Spleen (tissue), 11 donors: ENCODE measurements around the gene CACNA1C. TPM values are rescaled to one million over a fixed set of nuclear protein-coding genes. Genes with fewer than 3 reads are reported as not detected.

Experiments
- DNase-seq: peaks from one replicate; pipeline ENCODE4 v3.0.0-alpha.2; 2020
- H3K27ac ChIP-seq, 8 donors: fragments of 200-600 bp; sonication (generic) in 7 of 8; 1 replicate in 4 of 8; 2 replicates in 4 of 8; pipeline versions ENCODE4 v1.5.0 to v1.8.0; 2016 to 2021; ENCODE audit warnings: inconsistent platforms in 4 of 8, mild to moderate bottlenecking in 4 of 8, moderate library complexity in 1 of 8
- H3K27me3 ChIP-seq, 7 donors: fragments of 200-600 bp; sonication (generic) in 6 of 7; replicated peaks in 1 of 7; 1 replicate in 4 of 7; 2 replicates in 3 of 7; pipeline versions ENCODE4 v1.5.0 to v1.8.0; 2016 to 2021; ENCODE audit warnings: inconsistent platforms in 3 of 7, mild to moderate bottlenecking in 1 of 7
- H3K36me3 ChIP-seq, 6 donors: fragments of 200-600 bp; sonication (generic) in 5 of 6; 1 replicate in 4 of 6; 2 replicates in 2 of 6; pipeline versions ENCODE4 v1.5.0 to v1.8.0; 2016 to 2021; ENCODE audit warnings: inconsistent platforms in 2 of 6
- H3K4me1 ChIP-seq, 6 donors: fragments of 200-600 bp; sonication (generic) in 5 of 6; 1 replicate in 3 of 6; 2 replicates in 3 of 6; pipeline versions ENCODE4 v1.5.0 to v1.8.0; 2016 to 2021; ENCODE audit warnings: inconsistent platforms in 3 of 6
- H3K4me3 ChIP-seq, 8 donors: fragments of 200-600 bp; sonication (generic) in 7 of 8; 1 replicate in 4 of 8; 2 replicates in 4 of 8; pipeline versions ENCODE4 v1.5.0 to v1.8.0; 2016 to 2021; ENCODE audit warnings: inconsistent platforms in 4 of 8, mild to moderate bottlenecking in 4 of 8, moderate library complexity in 2 of 8
- H3K9me3 ChIP-seq, 8 donors: fragments of 200-600 bp; sonication (generic) in 7 of 8; 1 replicate in 4 of 8; 2 replicates in 4 of 8; pipeline versions ENCODE4 v1.5.0 to v1.8.0; 2016 to 2021; ENCODE audit warnings: inconsistent platforms in 4 of 8
- POLR2A ChIP-seq, 3 donors: fragments of 450-650 bp; IDR thresholded peaks; one replicate each; pipeline ENCODE4 v1.5.1; 2017; ENCODE audit warnings: antibody characterized with exemption in 3 of 3, mild to moderate bottlenecking in 1 of 3
- POLR2AphosphoS5 ChIP-seq, 3 donors: sonication (generic); formaldehyde crosslinking; IDR thresholded peaks; one replicate each; pipeline ENCODE4 v1.5.1; 2017; ENCODE audit warnings: antibody characterized with exemption in 3 of 3
- WGBS, 5 donors: extraction: QIAGEN DNeasy Blood & Tissue Kit in 3 of 5; methylation state at CpG; one replicate each; pipeline versions ENCODE4 v1.1.5 to v1.1.7; 2013 to 2018; 5-methylcytosine and 5-hydroxymethylcytosine counted together
- intact Hi-C: fragments of 100-400 bp; cut with DNase I; formaldehyde crosslinking; loops from one replicate; pipeline ENCODE4 v1.15.0; 2023; ENCODE audit warnings: low total_unique reads
- polyA plus RNA-seq, 3 donors: library from polyadenylated mRNA; stranded (reverse); fragments of 200-250 nt; gene quantifications; one replicate each; pipeline ENCODE4 v1.2.1, GENCODE V29; 2013
- total RNA-seq, 7 donors: library from RNA; depleted of rRNA in 3 of 7; stranded (reverse); fragments of >200 nt in 3 of 7; fragmentation: NEBNext Ultra II Directional in 4 of 7; extraction: Animal tissue kit (Norgen Biotek cat#: 25700) in 4 of 7; gene quantifications; one replicate each; pipeline versions ENCODE4 v1.1.0 to v1.2.1, GENCODE V29; 2016 to 2021
- TF ChIP-seq, protein P1 (sequence below), 11 experiments: fragments of 200-600 bp in 7 of 11; fragments of 450-650 bp in 4 of 11; sonication (generic) in 4 of 11; IDR thresholded peaks in 8 of 11; conservative IDR thresholded peaks in 3 of 11; 1 replicate in 7 of 11; 2 replicates in 4 of 11; pipeline versions ENCODE4 v1.4.0 to v1.8.0; 2016 to 2021; ENCODE audit warnings: antibody characterized with exemption in 11 of 11, inconsistent platforms in 4 of 11, mild to moderate bottlenecking in 1 of 11
- donor health status: healthy with polysubstance abuse.
- donor health status: DM: no; HTN: no; CAD: no; lungs with moderate emphysema.
- donor health status: DM: no; HTN: no; CAD: no.
- donor health status: Bipolar disorder and iron deficiency.
- donor health status: healthy.
- donor health status: DM: no; HTN: no; CAD: no.
- donor health status: DM: yes; HTN: yes; CAD: no.

Gene CACNA1C
- total and polyA plus RNA-seq, 10 donors, result 0.67 to 27.6 (median 18.4) TPM

DNA sequence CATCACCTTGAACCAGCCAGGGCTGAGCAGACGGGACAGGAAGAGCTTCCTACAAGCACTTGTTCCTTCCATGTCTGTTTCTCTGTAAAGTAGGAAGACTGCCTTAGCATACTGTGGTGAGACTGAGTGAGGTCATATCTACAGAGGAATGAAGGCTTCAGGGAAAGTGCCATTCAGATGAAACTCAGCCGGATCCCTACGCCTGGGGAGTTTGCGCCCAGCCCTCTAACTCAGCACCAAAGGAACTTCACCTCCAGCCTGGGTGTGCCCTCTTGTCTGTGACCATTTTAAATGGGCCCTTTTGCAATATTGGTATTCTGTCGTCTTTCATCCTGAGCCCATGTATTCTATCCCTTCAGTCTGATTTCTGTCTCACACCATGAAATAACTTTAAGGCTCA, 566.3 kb downstream of the CACNA1C start:
- DNase-seq, result no peak
- intact Hi-C loops, result no loop called here
- Histone ChIP-seq H3K9me3 (no peaks in the 10 kb centered on the region), H3K27me3 (peaks cover 0 to 28% (median 0%) of the 10 kb centered on the region in 7 donors), H3K36me3 (no peaks in the 10 kb centered on the region), H3K4me3 (no peak overlapping the region), H3K4me1 (peaks cover 0 to 29% (median 5%) of the 10 kb centered on the region in 6 donors), H3K27ac (no peak overlapping the region)
- TF ChIP-seq, protein P1, sequence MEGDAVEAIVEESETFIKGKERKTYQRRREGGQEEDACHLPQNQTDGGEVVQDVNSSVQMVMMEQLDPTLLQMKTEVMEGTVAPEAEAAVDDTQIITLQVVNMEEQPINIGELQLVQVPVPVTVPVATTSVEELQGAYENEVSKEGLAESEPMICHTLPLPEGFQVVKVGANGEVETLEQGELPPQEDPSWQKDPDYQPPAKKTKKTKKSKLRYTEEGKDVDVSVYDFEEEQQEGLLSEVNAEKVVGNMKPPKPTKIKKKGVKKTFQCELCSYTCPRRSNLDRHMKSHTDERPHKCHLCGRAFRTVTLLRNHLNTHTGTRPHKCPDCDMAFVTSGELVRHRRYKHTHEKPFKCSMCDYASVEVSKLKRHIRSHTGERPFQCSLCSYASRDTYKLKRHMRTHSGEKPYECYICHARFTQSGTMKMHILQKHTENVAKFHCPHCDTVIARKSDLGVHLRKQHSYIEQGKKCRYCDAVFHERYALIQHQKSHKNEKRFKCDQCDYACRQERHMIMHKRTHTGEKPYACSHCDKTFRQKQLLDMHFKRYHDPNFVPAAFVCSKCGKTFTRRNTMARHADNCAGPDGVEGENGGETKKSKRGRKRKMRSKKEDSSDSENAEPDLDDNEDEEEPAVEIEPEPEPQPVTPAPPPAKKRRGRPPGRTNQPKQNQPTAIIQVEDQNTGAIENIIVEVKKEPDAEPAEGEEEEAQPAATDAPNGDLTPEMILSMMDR (IDR thresholded peaks at IDR 0.05 in 8 of 11, conservative IDR thresholded peaks at IDR 0.05 in 3 of 11), result no peak
- no peak for TF ChIP-seq POLR2AphosphoS5 (IDR thresholded peaks at IDR 0.05)
- no peak for TF ChIP-seq POLR2A (IDR thresholded peaks at IDR 0.05)
- 84 to 92% (median 89%) methylated on average over 5 of the region's 5 CpGs for WGBS, 5 donors

DNA sequence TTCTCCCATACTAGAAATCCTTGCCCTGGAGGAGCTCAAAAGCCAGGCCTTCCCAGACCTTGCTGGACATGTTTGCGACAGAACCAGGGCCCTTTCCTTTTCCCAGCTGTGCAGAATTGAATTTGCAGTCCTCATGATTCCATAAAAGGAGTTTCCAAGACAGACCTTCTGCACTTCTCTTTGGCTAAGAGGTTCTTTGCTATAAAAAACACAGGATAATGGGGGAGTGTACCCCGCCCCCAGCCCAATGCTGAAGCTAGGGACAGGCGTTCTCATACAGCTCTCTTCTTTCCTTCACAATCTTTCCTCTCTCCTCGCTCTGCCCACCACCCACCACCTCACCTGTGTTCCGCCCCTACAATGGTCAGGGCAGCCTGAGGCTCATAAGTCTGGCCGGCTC, 569.7 kb downstream of the CACNA1C start:
- no peak overlapping the region for H3K27ac ChIP-seq
- WGBS, 5 donors, result 87 to 96% (median 88%) methylated on average over 6 of the region's 6 CpGs
- H3K9me3 ChIP-seq, result no peaks in the 10 kb centered on the region
- H3K27me3 ChIP-seq, result peaks cover 0 to 28% (median 3%) of the 10 kb centered on the region in 7 donors
- intact Hi-C loops, result no loop called here
- peaks cover 0 to 19% (median under 1%) of the 10 kb centered on the region in 6 donors for H3K4me1 ChIP-seq
- TF ChIP-seq POLR2A (IDR thresholded peaks at IDR 0.05), result no peak
- TF ChIP-seq, protein P1 (IDR thresholded peaks at IDR 0.05 in 8 of 11, conservative IDR thresholded peaks at IDR 0.05 in 3 of 11), result no peak
- no peak for TF ChIP-seq POLR2AphosphoS5 (IDR thresholded peaks at IDR 0.05)
- DNase-seq, result no peak
- no peaks in the 10 kb centered on the region for H3K36me3 ChIP-seq
- H3K4me3 ChIP-seq, result no peak overlapping the region

DNA sequence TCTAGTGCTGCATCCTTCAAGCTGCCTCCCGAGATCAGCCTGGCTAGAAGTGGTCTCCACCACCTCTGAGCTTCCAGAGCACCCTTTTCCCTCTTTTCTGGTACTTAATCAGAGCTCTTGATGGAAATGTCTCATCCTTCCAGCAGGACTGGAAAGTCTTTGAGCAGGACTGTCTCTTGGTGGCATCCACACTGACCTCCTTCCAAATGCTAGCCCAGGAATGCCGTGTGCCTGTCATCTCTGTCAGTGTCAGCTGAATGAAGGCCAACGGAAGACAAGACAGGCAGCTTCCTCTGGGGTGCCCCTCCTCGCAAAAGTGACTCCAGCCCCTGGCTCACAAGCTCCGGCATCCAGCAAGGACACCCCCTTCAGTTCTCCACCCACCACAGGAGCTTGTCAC, 570.7 kb downstream of the CACNA1C start:
- no peak for DNase-seq
- Histone ChIP-seq H3K27ac (no peak overlapping the region), H3K4me3 (no peak overlapping the region), H3K4me1 (peaks cover 0 to 19% (median 0%) of the 10 kb centered on the region in 6 donors), H3K9me3 (no peaks in the 10 kb centered on the region), H3K36me3 (no peaks in the 10 kb centered on the region), H3K27me3 (peaks cover 0 to 37% (median 3%) of the 10 kb centered on the region in 7 donors)
- WGBS, 5 donors, result 64 to 80% (median 76%) methylated on average over 2 to 5 of the region's 5 CpGs
- intact Hi-C loops, result no loop called here
- TF ChIP-seq POLR2A (IDR thresholded peaks at IDR 0.05), result no peak
- no peak for TF ChIP-seq POLR2AphosphoS5 (IDR thresholded peaks at IDR 0.05)
- TF ChIP-seq, protein P1 (IDR thresholded peaks at IDR 0.05 in 8 of 11, conservative IDR thresholded peaks at IDR 0.05 in 3 of 11), result no peak

DNA sequence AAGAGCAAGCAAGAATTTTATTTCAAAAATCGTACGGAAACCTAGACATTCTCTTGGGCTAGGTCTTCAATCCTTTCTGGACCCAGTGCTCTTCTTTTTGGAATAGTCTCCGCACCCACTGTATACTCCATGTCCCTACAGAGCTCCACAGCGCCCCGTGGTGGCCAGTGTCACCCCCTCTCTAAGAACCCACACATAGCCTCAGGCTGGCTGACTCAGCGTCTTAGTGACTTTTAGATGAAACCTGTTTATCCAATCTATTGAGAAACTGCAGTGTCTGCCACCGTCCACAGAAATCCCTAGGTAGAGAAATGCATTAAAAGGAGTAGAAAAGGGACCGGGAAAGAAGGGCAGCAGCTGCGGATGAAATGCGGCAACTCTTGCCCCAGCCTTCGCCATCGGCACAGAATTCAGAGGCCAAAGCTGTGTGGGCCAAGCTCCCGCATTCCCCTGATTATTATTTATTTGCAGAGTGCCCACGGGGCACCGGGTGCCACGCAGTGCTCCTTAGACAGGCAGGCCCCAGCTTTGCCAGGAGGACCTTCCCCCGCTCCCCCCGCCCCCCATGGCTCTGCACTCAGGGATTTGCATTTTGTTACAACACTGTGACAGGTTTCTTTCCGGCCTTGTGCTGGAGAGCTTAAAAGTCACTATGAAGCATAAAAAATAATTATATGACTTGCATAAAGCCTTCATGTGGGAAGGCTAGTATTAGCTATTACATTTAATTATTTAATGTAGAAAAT, 571.9 kb downstream of the CACNA1C start:
- TF ChIP-seq POLR2A (IDR thresholded peaks at IDR 0.05), result no peak
- TF ChIP-seq POLR2AphosphoS5 (IDR thresholded peaks at IDR 0.05), result no peak
- TF ChIP-seq, protein P1 (IDR thresholded peaks at IDR 0.05 in 8 of 11, conservative IDR thresholded peaks at IDR 0.05 in 3 of 11), result no peak
- no peak overlapping the region for H3K4me3 ChIP-seq
- intact Hi-C loops, result no loop called here
- peaks cover 0 to 19% (median 0%) of the 10 kb centered on the region in 6 donors for H3K4me1 ChIP-seq
- peak overlapping the region in 1 of 8 donors; percentile 45 for H3K27ac ChIP-seq
- H3K36me3 ChIP-seq, result no peaks in the 10 kb centered on the region
- peaks cover 0 to 33% (median 3%) of the 10 kb centered on the region in 7 donors for H3K27me3 ChIP-seq
- H3K9me3 ChIP-seq, result no peaks in the 10 kb centered on the region
- no peak for DNase-seq
- 58 to 72% (median 64%) methylated on average over 19 of the region's 19 CpGs for WGBS, 5 donors
